ENCODE data around the gene PRPH. TPM values are rescaled to one million over a fixed set of nuclear protein-coding genes. Genes with fewer than 3 reads are reported as not detected.
"Not testable (repeated sequence)": the region's sequence is repeated elsewhere in the genome, so short reads cannot be mapped to it uniquely, and the experiment has no call there.

PRPH gene
- total and polyA plus RNA-seq, 7 donors: 0.06 to 0.20 TPM; not detected in 5

DNA sequence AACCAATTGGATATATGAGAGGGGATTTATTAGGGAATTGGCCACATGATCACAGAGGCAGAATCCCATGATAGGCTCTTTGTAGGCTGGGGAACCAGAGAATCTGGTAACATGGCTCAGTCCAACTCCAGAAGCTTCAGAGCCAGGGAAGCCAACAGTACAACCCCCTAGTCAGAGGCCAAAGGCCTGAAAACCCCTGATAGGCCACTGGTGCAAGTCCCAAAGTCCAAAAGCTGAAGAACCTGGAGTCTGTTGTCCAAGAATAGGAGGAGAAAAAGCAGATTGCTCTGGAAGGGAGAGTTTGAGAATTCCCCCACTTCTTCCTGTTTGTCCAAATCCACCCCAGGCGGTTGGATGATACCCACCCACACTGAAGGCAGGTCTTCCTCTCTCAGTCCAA is 19.9 kb downstream of the PRPH start:
- Histone ChIP-seq H3K36me3 (ENCODE audit: insufficient read depth in 1 of 2, low read depth in 1 of 2) (no peaks in the 10 kb centered on the region), H3K27ac (no peak overlapping the region), H3K4me3 (no peak overlapping the region), H3K4me1 (no peaks in the 10 kb centered on the region), H3K9me3 (no peaks in the 10 kb centered on the region), H3K27me3 (ENCODE audit: insufficient read depth in 3 of 3, low read length in 2 of 3) (no peaks in the 10 kb centered on the region)
- intact Hi-C loops (cut with DNase I): no loop called here
- WGBS, 3 donors: 71 to 92% (median 88%) methylated on average over 1 of the region's 1 CpG
- TF ChIP-seq, protein P1, sequence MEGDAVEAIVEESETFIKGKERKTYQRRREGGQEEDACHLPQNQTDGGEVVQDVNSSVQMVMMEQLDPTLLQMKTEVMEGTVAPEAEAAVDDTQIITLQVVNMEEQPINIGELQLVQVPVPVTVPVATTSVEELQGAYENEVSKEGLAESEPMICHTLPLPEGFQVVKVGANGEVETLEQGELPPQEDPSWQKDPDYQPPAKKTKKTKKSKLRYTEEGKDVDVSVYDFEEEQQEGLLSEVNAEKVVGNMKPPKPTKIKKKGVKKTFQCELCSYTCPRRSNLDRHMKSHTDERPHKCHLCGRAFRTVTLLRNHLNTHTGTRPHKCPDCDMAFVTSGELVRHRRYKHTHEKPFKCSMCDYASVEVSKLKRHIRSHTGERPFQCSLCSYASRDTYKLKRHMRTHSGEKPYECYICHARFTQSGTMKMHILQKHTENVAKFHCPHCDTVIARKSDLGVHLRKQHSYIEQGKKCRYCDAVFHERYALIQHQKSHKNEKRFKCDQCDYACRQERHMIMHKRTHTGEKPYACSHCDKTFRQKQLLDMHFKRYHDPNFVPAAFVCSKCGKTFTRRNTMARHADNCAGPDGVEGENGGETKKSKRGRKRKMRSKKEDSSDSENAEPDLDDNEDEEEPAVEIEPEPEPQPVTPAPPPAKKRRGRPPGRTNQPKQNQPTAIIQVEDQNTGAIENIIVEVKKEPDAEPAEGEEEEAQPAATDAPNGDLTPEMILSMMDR (IDR thresholded peaks at IDR 0.05): no peak
- DNase-seq (no peak), ATAC-seq (no peak)

DNA sequence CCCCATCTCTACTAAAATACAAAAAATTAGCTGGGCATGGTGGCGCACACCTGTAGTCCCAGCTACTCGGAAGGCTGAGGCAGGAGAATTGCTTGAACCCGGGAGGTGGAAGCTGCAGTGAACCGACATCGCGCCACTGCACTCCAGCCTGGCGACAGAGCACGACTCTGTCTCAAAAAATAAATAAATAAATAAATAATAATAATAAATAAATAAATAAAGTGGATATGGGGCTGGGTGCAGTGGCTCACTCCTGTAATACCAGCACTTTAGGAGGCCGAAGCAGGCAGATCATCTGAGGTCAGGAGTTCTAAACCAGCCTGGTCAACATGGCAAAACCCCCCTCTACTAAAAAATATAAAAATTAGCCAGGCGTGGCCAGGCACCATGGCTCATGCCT is 22.2 kb downstream of the PRPH start:
- H3K4me3 ChIP-seq; H3K4me1 ChIP-seq; H3K36me3 ChIP-seq (ENCODE audit: insufficient read depth in 1 of 2, low read depth in 1 of 2); H3K9me3 ChIP-seq; H3K27me3 ChIP-seq (ENCODE audit: insufficient read depth in 3 of 3, low read length in 2 of 3); H3K27ac ChIP-seq; intact Hi-C loops (cut with DNase I); DNase-seq; ATAC-seq: not testable (repeated sequence)
- WGBS, 3 donors: 94 to 96% (median 96%) methylated on average over 10 of the region's 10 CpGs

DNA sequence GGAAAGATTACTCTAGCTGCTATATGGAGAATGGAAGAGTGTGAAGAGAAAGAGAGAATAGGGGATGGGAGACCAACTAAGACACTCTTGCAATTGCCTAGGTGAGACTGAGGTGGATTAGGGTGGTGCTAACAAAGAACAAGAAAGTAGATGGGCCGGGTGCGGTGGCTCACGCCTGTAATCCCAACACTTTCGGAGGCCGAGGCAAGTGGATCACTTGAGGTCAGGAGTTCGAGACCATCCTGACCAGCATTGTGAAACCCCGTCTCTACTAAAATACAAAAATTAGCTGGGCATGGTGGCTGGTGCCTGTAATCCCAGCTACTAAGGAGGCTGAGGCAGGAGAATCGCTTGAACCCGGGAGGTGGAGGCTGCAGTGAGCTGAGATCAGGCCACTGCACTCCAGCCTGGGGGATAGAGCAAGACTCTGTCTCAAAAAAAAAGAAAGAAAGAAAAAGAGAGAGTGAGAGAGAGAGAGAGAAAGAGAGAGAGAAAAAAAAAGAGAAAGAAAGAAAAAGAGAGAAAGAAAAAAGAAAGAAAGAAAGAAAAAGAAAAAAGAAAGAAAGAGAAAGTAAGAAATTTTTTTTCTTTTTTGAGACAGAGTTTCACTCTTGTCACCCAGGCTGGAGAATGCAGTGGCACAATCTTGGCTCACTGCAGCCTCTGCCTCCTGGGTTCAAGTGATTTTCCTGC is 25.6 kb downstream of the PRPH start:
- H3K27ac ChIP-seq; H3K4me1 ChIP-seq; H3K9me3 ChIP-seq; intact Hi-C loops (cut with DNase I); H3K4me3 ChIP-seq; H3K36me3 ChIP-seq (ENCODE audit: insufficient read depth in 1 of 2, low read depth in 1 of 2); H3K27me3 ChIP-seq (ENCODE audit: insufficient read depth in 3 of 3, low read length in 2 of 3); DNase-seq; ATAC-seq: not testable (repeated sequence)
- WGBS, 3 donors: 91 to 94% (median 92%) methylated on average over 9 of the region's 9 CpGs

DNA sequence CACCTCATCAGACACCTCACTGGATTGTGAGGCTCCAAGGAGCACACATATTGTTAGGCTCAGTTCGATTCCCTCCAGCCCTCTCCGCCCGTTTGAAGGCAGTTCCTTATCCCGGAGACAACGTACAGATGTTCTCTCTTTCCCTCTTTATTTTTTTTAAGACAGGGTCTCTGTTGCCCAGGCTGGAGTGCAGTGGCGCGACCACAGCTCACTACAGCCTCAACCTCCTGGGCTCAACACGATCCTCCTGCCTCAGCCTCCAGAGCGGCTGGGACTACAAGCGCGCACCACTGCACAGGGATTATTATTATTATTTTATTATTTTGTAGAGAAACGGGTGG is 27.4 kb downstream of the PRPH start:
- Histone ChIP-seq H3K27me3 (ENCODE audit: insufficient read depth in 3 of 3, low read length in 2 of 3) (no peaks in the 10 kb centered on the region), H3K36me3 (ENCODE audit: insufficient read depth in 1 of 2, low read depth in 1 of 2) (no peaks in the 10 kb centered on the region), H3K27ac (peak overlapping the region; percentile 32), H3K4me1 (peaks cover 6% of the 10 kb centered on the region), H3K9me3 (no peaks in the 10 kb centered on the region), H3K4me3 (peak overlapping the region; percentile 71)
- TF ChIP-seq, protein P1 (IDR thresholded peaks at IDR 0.05): no peak
- DNase-seq (no peak), ATAC-seq (no peak)
- intact Hi-C loops (cut with DNase I): no loop called here
- 40 to 50% (median 40%) methylated on average over 12 of the region's 12 CpGs for WGBS, 3 donors

DNA sequence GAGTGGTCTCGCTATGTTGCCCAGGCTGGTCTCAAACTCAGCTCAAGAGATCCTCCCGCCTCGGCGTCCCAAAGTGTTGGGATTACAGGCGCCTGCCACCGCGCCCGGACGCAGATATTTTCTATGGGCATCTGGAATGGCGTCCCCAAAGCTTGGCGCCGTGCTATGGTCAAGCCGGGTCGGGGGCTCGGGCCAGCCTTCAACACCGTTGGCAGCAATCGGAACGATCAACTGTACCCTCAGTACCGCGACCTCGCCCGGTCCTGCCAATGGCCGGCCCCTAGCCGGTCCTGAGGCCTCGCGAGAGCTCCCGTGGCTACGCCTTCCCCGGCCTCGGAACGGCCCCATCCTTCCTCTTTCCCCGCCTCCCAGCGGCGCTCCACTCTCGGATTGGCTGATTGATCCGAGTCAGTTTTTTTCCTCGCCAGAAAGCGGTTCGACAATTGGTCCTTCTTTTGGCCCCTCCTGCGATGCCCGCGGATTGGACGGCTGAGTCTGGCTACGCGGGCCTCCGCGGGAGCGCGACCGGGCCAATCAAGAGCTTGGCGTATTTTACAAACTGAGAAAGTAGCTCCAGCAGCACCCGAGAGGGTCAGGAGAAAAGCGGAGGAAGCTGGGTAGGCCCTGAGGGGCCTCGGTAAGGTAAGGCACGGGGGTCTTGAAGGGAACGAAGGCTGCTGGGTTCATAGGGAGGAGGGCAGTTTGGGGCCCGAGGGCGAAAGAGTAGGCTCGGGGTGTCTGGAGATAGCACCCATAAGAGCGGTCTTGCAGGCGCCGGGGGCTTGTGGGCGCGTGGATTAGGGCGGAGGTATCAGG is 28.0 kb downstream of the PRPH start, which contains the start of gene TROAP:
TSS of gene TROAP (plus strand) at position 548 of the 816 bp plus-strand sequence. CDS start 354 bp downstream, outside the sequence.
- Histone ChIP-seq H3K4me3 (peak within 1 kb of the TSS; percentile 71), H3K4me1 (peaks cover 6% of the 10 kb centered on the region), H3K36me3 (ENCODE audit: insufficient read depth in 1 of 2, low read depth in 1 of 2) (no peaks in the 10 kb centered on the region), H3K27ac (peak within 1 kb of the TSS; percentile 32), H3K27me3 (ENCODE audit: insufficient read depth in 3 of 3, low read length in 2 of 3) (no peaks in the 10 kb centered on the region), H3K9me3 (no peaks in the 10 kb centered on the region)
- peak; percentile 100 for ATAC-seq
- DNase-seq: peak; percentile 97 to 99
- TF ChIP-seq, protein P1 (IDR thresholded peaks at IDR 0.05): no peak
- intact Hi-C loops (cut with DNase I): no loop called here
- WGBS, 3 donors: 0% methylated on average over 64 to 65 of the region's 65 CpGs

Data from psoas muscle (tissue), 8 donors.